GM21360 (cell line): ENCODE results near the gene RAD51B.
A peak's percentile ranks its signal among the peaks of the same experiment; 100 is the strongest.
"Not testable (repeated sequence)": the region's sequence is repeated elsewhere in the genome, so short reads cannot be mapped to it uniquely, and the experiment has no call there.

Experiments
- ATAC-seq: cut with Tn5 transposase; IDR thresholded peaks from one replicate; pipeline ENCODE4 v1.9.1; 2021; ENCODE audit warnings: mild to moderate bottlenecking, moderate library complexity; ENCODE audit not compliant: unreplicated experiment

The RAD51B gene

GRCh38 chr14:67819563-67820421 lies at the start of gene RAD51B:
Gene RAD51B (plus strand): TSS chr14:67819779.
- peak; percentile 44 for ATAC-seq

- ATAC-seq: no peak
Measured at GRCh38 chr14:67773844-67774377, 45.7 kb upstream of the RAD51B start.

- no peak for ATAC-seq
Measured at GRCh38 chr14:67776653-67777322, 42.8 kb upstream of the RAD51B start.

DNA sequence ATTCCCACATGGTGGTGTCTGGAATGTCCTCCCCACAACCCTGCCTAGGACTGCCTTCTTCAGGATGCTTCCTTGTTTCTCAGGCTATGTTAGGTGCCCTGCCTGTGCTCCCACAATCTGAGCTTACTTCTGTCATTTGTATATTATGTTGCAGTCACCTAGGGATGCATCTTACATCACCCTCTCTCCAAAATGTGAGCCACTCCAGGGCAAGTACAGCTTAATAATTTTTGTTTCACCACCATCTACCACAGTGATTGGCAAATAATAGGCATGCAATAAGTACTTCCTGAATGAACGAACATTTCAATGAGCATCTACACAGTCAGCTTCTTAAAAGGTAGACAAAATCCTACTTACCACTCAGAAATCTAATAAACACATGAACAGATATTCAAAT lies 40.8 kb upstream of the RAD51B start:
- no peak for ATAC-seq

DNA sequence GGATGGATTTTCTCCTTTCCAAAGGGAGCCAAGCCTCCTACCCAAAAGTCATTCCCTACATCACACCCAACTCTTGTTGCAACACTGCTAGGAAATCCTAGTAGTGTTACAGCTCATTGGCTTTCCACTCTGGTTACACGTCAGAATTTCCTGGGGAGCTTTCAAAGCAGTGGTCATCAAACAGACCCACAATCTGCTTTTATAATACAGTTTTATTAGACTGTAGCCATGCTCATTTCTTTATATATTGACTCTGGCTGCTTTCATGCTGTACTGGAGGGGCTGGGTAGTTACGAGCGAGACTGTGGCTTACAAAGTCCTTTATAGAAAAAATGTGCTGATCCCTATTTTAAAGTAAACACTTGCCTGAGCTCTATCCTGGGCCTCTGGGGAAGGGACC lies 37.5 kb upstream of the RAD51B start:
- no peak for ATAC-seq

- no peak for ATAC-seq
Measured at GRCh38 chr14:67784244-67784823, 35.2 kb upstream of the RAD51B start.

DNA sequence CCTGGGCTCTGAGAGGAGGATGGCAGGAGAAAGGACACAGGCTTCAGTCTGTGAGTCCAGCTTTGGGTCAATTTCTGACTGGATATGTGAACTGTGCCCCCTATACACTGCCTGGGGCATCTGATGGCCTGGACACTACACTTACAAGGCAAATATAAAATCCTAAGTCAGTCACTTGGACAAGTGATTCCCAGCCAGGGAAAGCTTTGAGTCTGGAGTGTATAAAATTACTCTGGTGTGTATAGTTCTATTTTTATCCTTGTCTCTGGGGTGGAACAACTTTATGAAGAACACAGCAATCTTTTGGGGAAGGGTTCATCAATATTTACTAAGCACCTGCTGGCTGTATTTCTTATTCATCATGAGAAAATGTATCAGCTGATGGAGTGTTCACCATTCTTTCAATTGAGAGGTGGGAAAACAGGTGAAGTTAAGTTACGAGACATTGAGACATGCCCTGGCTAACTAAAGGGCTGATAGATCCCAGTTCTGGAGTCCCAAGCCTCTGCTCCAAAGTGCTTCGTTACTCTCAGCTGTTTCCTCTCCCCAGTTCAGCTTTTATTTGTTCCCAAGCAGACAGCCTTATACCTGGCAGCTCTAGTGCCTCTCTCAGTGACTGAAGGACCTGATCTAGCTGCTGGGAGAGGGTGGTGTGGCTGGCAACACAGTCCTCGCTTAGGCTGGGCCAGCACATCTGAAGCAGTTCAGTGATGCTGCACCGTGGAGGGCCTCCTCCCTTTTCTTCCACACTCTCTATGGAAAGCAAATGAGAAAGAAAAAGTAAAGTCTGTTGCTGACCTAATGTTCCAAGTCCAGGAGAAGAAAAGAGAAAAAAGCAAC lies 34.1 kb upstream of the RAD51B start:
- ATAC-seq: no peak

DNA sequence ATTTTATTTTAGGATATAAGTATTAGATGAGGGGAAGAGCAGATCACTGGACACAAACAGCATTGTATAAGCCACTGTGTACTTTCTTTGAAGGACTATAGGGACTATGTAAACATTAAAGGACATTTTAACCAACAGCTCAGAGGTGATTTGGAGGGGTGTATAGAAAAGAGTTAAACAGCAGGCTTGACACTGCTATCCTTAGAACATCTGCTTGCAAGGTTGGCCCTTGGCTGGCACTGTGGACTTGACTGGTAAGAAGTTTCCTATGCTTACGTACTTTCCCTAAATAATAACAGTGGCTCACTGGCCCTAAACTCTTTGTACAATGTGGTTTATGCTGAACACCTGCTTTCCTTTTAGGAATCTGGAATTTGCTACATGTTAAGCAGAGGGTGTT lies 31.9 kb upstream of the RAD51B start:
- no peak for ATAC-seq

GRCh38 chr14:67798731-67799130 lies 20.8 kb upstream of the RAD51B start:
- ATAC-seq: no peak

DNA sequence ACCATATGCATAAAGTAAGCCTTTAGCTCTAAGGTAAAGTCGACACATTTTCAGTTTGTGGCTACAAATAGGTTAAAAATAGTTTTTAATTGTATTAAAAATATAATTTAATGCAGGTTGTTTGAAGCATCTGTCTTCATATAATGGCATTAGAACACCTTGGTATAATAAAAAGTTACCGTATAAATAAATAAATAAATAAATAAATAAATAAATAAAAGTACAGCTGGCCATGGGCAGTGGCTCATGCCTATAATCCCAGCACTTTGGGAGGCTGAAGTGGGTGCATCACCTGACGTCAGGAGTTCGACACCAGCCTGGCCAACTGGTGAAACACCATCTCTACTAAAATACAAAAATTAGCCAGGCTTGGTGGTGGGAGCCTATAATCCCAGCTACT lies 18.8 kb upstream of the RAD51B start:
- ATAC-seq: no peak

DNA sequence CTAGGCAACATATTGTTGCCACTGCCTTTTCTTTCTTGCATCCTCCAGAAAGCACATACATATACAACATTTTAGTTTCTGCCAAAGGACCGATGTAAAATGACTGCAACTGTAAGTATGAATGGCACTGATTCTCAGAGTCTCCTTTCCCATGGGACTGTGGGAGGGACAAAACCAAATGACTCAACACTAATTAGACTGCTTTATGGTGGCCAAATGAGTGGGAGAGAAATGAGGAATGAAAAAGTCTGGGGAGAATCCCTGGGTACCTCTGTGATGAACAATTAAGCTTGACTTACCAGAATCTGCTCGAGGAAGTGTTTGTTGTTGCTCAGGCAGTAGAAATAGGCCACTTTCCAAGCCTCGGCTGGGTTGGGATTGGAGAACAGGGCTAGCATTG lies 13.3 kb upstream of the RAD51B start:
- ATAC-seq: no peak

- ATAC-seq: no peak
Measured at GRCh38 chr14:67814821-67815220, 4.8 kb upstream of the RAD51B start.

GRCh38 chr14:67815573-67816225 lies 3.9 kb upstream of the RAD51B start:
- ATAC-seq: no peak

- peak; percentile 69 for ATAC-seq
Measured at GRCh38 chr14:67816326-67817002, 3.1 kb upstream of the RAD51B start, which contains the start of gene ZFYVE26. Gene ZFYVE26 (minus strand): TSS chr14:67816590. CDS start chr14:67815963, 627 bp downstream.

- ATAC-seq: no peak
Measured at GRCh38 chr14:67817750-67818438, 1.7 kb upstream of the RAD51B start.

DNA sequence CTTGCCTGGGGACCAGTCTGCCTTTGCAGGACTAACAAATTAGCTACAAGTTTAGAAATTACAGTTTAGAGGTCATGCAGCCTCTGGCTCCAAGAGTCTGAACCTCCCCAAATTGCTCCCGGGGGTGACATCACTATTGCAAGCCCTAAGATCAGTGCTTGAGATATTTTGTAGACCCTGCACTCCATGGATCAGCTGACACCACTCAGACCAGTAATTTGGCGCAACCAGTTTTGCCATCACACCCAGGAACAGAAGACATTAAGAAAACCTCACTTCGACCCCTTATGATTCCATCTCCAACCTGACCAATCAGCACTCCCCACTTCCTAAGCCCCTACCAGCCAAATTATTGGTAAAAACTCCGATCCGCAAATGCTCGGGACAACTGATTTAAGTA lies 1.1 kb upstream of the RAD51B start:
- ATAC-seq: not testable (repeated sequence)

GRCh38 chr14:67820428-67820971 lies 921 bp downstream of the RAD51B start:
- no peak for ATAC-seq

DNA sequence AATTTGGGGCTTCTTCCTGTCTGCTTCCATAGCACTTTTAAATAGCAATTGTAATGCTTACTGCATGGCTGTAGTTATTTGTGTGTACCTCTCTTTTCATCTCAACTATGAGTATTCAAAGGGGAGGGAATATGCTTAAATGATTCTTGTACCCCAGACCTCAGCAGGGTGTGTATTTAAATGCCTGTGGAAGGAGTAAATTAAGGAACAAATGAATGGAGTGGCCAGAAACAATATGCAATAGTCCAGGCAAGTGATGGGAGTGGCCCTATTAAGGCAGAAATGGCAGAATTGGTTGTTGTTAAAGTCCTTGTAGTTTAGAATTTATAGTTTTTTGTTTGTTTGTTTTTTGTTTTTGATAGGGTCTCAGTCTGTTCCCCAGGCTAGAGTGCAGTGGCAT lies 1.5 kb downstream of the RAD51B start:
- no peak for ATAC-seq

GRCh38 chr14:67831113-67831512 lies 11.5 kb downstream of the RAD51B start:
- ATAC-seq: no peak
